Lower leg skin (tissue), 4 donors: ENCODE results near the gene IL15. TPM values are rescaled to one million over a fixed set of nuclear protein-coding genes. Genes with fewer than 3 reads are reported as not detected.

ENCODE experiments used
- DNase-seq, 2 donors: peaks; one replicate each; pipeline ENCODE4 v3.0.0-alpha.2; 2019; ENCODE audit warnings: low spot score in 2 of 2
- H3K4me3 ChIP-seq: fragments of 200-600 bp; sonication (generic); 2 replicates; pipeline ENCODE4 v1.5.1; 2017; ENCODE audit warnings: mild to moderate bottlenecking, low read depth; ENCODE audit not compliant: poor library complexity, severe bottlenecking
- POLR2A ChIP-seq, 2 donors: fragments of 450-650 bp; IDR thresholded peaks; one replicate each; pipeline ENCODE4 v1.6.1; 2016 to 2017; ENCODE audit warnings: antibody characterized with exemption in 2 of 2, mild to moderate bottlenecking in 1 of 2, moderate library complexity in 1 of 2
- WGBS, 2 donors: methylation state at CpG; one replicate each; pipeline ENCODE4 v1.1.5; 2018; 5-methylcytosine and 5-hydroxymethylcytosine counted together
- intact Hi-C: fragments of 100-400 bp; cut with DNase I; formaldehyde crosslinking; loops from one replicate; pipeline ENCODE4 v1.15.0; 2023; ENCODE audit warnings: low total_unique reads
- total RNA-seq, 4 donors: library from RNA; depleted of rRNA; stranded (reverse); fragments of >200 nt; gene quantifications; one replicate each; pipeline ENCODE4 v1.1.0, GENCODE V29; 2016
- TF ChIP-seq, protein P1 (sequence below), 3 donors: fragments of 450-650 bp; IDR thresholded peaks; one replicate each; pipeline ENCODE4 v1.5.1; 2016; ENCODE audit warnings: antibody characterized with exemption in 3 of 3, mild to moderate bottlenecking in 3 of 3, moderate library complexity in 2 of 3

The IL15 gene
- total RNA-seq, 4 donors from 2014 or later: 0.42 to 1.6 (median 0.96) TPM

DNA sequence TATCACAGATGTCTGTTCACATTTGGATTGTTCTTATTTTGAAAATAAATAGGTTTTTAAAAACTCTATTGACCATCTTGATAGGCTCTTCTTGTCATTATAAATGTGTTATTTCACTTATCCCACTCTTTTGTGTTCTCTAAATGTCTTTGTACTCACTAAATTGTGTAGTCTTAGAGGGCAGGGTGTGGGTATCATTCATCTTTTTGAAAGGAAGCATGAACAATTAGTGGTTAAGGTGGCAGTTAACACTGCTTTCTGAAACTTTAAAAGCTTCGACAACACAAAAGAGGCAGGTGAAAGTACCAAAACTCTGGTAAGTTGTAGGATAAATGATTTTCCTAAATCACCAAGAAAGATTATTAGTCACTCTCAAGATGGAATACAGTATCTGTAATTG is 83.2 kb downstream of the IL15 start:
- no peak for DNase-seq
- intact Hi-C loops: no loop called here
- no peak overlapping the region for H3K4me3 ChIP-seq
- WGBS, 2 donors: 93 to 96% methylated on average over 1 of the region's 1 CpG
- TF ChIP-seq, protein P1, sequence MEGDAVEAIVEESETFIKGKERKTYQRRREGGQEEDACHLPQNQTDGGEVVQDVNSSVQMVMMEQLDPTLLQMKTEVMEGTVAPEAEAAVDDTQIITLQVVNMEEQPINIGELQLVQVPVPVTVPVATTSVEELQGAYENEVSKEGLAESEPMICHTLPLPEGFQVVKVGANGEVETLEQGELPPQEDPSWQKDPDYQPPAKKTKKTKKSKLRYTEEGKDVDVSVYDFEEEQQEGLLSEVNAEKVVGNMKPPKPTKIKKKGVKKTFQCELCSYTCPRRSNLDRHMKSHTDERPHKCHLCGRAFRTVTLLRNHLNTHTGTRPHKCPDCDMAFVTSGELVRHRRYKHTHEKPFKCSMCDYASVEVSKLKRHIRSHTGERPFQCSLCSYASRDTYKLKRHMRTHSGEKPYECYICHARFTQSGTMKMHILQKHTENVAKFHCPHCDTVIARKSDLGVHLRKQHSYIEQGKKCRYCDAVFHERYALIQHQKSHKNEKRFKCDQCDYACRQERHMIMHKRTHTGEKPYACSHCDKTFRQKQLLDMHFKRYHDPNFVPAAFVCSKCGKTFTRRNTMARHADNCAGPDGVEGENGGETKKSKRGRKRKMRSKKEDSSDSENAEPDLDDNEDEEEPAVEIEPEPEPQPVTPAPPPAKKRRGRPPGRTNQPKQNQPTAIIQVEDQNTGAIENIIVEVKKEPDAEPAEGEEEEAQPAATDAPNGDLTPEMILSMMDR (IDR thresholded peaks at IDR 0.05): no peak
- no peak for TF ChIP-seq POLR2A (IDR thresholded peaks at IDR 0.05)

DNA sequence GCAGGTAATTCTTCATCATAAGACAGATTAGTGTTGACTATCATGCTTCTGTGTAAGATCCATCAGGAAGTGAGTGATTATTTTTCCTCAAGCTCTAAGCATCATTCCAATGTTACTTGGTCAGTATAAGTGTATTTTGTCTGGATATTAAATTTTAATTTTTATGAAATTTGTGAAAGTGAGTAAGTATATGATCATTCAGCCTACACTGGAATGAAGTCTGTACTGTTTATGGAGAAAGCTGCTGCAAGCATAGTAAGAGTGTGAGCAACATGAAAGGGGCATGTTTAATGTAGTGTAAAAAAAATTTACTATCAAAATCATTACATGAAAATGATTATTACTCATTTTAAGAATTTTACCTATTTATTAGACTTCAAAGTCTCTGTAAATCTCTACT is 84.8 kb downstream of the IL15 start:
- no peak overlapping the region for H3K4me3 ChIP-seq
- intact Hi-C loops: no loop called here
- no peak for DNase-seq
- TF ChIP-seq, protein P1 (IDR thresholded peaks at IDR 0.05): no peak
- no peak for TF ChIP-seq POLR2A (IDR thresholded peaks at IDR 0.05)

DNA sequence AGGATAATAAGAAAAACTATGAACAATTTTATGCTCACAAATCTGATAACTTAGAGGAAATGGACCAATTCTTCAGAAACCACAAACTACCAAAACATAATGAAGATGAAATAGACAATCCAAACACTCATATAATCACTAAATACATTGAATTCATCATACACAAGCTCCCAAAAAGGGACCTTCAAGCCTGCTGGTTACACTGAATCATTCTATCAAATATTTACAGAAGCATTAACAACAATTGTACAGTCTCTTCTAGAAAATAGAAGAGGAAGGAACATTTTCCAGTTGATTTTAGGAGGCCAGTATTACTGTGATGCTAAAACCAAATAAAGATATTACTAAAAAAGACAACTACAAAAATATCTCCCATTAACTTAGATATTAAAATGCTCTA is 88.3 kb downstream of the IL15 start:
- TF ChIP-seq, protein P1 (IDR thresholded peaks at IDR 0.05): no peak
- TF ChIP-seq POLR2A (IDR thresholded peaks at IDR 0.05): no peak
- intact Hi-C loops: no loop called here
- no peak for DNase-seq
- no peak overlapping the region for H3K4me3 ChIP-seq

DNA sequence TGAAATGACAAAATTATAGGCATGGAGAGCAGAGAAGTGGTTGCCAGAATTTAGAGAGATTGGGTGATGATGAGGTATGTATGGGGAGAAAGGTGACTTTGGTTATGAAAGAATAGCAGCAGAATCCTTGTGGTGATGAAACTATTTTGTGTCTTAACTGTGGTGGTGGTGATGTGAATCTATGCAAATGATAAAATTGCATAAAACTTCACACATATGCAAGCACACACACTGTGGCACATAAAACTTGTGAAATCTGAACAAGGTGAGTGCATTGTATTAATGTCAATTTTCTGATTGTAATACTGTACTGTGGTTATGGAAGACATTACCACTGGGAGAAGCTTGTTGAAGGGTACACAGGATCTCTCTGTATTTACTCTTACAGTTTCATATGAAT is 91.0 kb downstream of the IL15 start:
- intact Hi-C loops: no loop called here
- no peak for DNase-seq
- no peak for TF ChIP-seq POLR2A (IDR thresholded peaks at IDR 0.05)
- TF ChIP-seq, protein P1 (IDR thresholded peaks at IDR 0.05): no peak

DNA sequence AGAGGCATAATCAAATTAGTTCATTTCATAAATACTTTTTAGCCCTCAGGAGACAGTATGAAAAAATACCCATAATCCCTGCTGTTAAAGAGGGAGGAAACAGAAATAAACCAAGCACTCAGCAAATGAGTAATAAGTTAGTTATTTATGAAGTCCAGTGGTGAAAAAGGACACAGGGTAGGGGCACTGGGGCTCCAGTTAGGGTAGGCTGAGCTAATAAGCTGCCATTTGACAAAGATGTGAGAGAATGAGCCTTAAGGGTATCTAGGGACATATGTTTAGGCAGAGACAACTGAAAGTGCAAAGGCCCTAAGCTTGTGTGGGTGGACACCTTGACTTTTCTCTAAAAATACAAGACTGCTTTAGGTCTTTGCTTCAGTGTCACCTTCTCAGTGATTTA is 94.4 kb downstream of the IL15 start:
- no peak for DNase-seq
- TF ChIP-seq, protein P1 (IDR thresholded peaks at IDR 0.05): no peak
- TF ChIP-seq POLR2A (IDR thresholded peaks at IDR 0.05): no peak
- intact Hi-C loops: no loop called here
- no peak overlapping the region for H3K4me3 ChIP-seq

More for the DNA sequence above, 91.0 kb downstream of the IL15 start:
- no peak overlapping the region for H3K4me3 ChIP-seq

DNA sequence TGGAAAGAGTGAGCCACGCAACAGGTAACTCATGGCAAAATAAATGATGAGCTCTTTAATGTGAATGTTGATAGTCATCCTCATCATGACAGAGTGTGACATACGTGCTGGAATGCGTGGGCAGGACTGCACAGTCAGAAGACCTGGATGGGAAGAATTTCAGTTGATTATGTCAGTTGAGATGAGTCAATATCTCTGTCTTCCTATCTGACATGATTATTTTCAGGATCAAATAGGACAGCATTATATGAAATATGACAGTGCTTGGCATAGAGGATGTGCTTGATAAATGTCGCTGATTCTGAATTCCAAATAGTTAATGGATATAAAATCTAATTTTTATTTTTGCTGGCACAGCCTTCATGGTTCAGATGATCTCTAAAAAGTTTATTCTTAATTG is 95.1 kb downstream of the IL15 start:
- no peak overlapping the region for H3K4me3 ChIP-seq
- TF ChIP-seq, protein P1 (IDR thresholded peaks at IDR 0.05): no peak
- TF ChIP-seq POLR2A (IDR thresholded peaks at IDR 0.05): no peak
- intact Hi-C loops: no loop called here
- no peak for DNase-seq
- 89 to 90% methylated on average over 4 of the region's 4 CpGs for WGBS, 2 donors
